ENCODE measurements around the gene DENND5B.
"Not testable (repeated sequence)": the region's sequence is repeated elsewhere in the genome, so short reads cannot be mapped to it uniquely, and the experiment has no call there.

DENND5B gene

GRCh38 chr12:31590642-31591379 lies at the start of gene DENND5B:
Gene DENND5B, minus strand, starts transcription at chr12:31591136. Its CDS starts 304 bp downstream, at chr12:31590832.
- DNase-seq = no peak

- no peak for DNase-seq
Measured at GRCh38 chr12:31634620-31635019, 43.7 kb upstream of the DENND5B start.

GRCh38 chr12:31633464-31633863 lies 42.5 kb upstream of the DENND5B start:
- DNase-seq = no peak

GRCh38 chr12:31631809-31632208 lies 40.9 kb upstream of the DENND5B start:
- no peak for DNase-seq

- DNase-seq = no peak
Measured at GRCh38 chr12:31631023-31631724, 40.2 kb upstream of the DENND5B start.

GRCh38 chr12:31629756-31630732 lies 39.1 kb upstream of the DENND5B start:
- DNase-seq = no peak

GRCh38 chr12:31627456-31628054 lies 36.6 kb upstream of the DENND5B start:
- DNase-seq = no peak

GRCh38 chr12:31626270-31626995 lies 35.5 kb upstream of the DENND5B start:
- DNase-seq = no peak

- no peak for DNase-seq
Measured at GRCh38 chr12:31622038-31622437, 31.1 kb upstream of the DENND5B start.

- no peak for DNase-seq
Measured at GRCh38 chr12:31620311-31620710, 29.4 kb upstream of the DENND5B start.

GRCh38 chr12:31618228-31619025 lies 27.5 kb upstream of the DENND5B start:
- DNase-seq = no peak

GRCh38 chr12:31612819-31613218 lies 21.9 kb upstream of the DENND5B start:
- DNase-seq = no peak

GRCh38 chr12:31608299-31608698 lies 17.4 kb upstream of the DENND5B start:
- not testable (repeated sequence) for DNase-seq

GRCh38 chr12:31605531-31605930 lies 14.6 kb upstream of the DENND5B start:
- no peak for DNase-seq

- no peak for DNase-seq
Measured at GRCh38 chr12:31603546-31604009, 12.6 kb upstream of the DENND5B start.

- DNase-seq = no peak
Measured at GRCh38 chr12:31600750-31601149, 9.8 kb upstream of the DENND5B start.

- DNase-seq = no peak
Measured at GRCh38 chr12:31600252-31600651, 9.3 kb upstream of the DENND5B start.

- no peak for DNase-seq
Measured at GRCh38 chr12:31599053-31599452, 8.1 kb upstream of the DENND5B start.

GRCh38 chr12:31597066-31597465 lies 6.1 kb upstream of the DENND5B start:
- DNase-seq = no peak

- DNase-seq = no peak
Measured at GRCh38 chr12:31594681-31595080, 3.7 kb upstream of the DENND5B start.

- DNase-seq = no peak
Measured at GRCh38 chr12:31591380-31591901, 505 bp upstream of the DENND5B start.

All from activated CD4-positive, alpha-beta T cell treated with anti-CD3 and anti-CD28 coated beads, Interleukin-2, amount 50 U/mL, for 16 hours (primary cell).